Measurements from ENCODE around the gene GDI2. TPM values are rescaled to one million over a fixed set of nuclear protein-coding genes. Genes with fewer than 3 reads are reported as not detected.
A peak's percentile ranks its signal among the peaks of the same experiment; 100 is the strongest.
"Not testable (repeated sequence)": the region's sequence is repeated elsewhere in the genome, so short reads cannot be mapped to it uniquely, and the experiment has no call there.

The GDI2 gene
- total and polyA plus RNA-seq, 3 donors from 2014 or later = 144 to 204 (median 184) TPM

DNA sequence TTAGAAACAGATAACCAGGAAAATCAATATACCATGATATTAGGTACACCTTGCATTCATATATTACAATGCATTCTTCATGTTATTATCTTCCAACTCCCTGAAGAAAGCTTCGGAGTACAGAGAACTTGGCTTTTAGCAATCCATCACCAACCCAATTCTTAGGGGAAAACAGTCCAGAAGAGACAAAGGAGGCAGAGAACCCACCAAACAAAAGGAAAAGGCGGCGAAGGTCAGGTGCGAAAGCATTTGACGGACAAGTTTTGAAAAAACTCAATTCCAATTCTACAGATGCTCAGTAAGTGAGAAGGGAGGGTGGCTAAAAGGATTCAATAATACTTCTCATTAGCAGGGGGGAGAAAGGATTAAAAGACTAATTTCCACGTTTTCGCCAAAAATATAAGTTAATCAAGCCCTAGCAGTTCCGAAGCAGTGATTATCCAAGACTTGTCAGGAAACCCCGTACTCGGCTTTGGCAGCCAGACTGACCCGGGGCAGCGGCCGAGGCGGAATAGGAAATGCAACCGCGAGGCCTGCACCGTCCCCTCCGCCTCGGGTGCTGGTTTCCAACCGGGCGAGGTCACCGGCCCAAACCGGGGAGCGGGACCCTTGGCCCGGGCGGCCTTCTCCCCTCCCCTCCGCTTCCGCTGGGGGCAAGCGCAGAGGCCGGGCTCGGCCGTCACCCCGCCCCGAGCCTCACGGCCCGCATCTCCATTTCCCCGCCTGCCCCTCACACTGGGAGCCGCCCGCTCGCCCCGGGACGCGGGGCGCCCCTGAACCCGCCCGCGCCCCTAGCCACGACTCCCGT lies 747 bp downstream of the GDI2 start:
- H3K9me3 ChIP-seq = no peaks in the 10 kb centered on the region
- H3K27me3 ChIP-seq = no peaks in the 10 kb centered on the region
- H3K4me1 ChIP-seq = peaks cover 30% of the 10 kb centered on the region
- peak overlapping the region; percentile 71 to 100 for H3K4me3 ChIP-seq
- WGBS, 2 donors = 0% methylated on average over 21 to 36 of the region's 49 CpGs
- intact Hi-C loops (cut with DNase I; ENCODE audit: low total_unique reads) = no loop called here
- peak overlapping the region; percentile 87 to 98 for H3K27ac ChIP-seq
- H3K36me3 ChIP-seq (ENCODE audit: low read depth, missing control alignments) = no peaks in the 10 kb centered on the region
- TF ChIP-seq, protein P1, sequence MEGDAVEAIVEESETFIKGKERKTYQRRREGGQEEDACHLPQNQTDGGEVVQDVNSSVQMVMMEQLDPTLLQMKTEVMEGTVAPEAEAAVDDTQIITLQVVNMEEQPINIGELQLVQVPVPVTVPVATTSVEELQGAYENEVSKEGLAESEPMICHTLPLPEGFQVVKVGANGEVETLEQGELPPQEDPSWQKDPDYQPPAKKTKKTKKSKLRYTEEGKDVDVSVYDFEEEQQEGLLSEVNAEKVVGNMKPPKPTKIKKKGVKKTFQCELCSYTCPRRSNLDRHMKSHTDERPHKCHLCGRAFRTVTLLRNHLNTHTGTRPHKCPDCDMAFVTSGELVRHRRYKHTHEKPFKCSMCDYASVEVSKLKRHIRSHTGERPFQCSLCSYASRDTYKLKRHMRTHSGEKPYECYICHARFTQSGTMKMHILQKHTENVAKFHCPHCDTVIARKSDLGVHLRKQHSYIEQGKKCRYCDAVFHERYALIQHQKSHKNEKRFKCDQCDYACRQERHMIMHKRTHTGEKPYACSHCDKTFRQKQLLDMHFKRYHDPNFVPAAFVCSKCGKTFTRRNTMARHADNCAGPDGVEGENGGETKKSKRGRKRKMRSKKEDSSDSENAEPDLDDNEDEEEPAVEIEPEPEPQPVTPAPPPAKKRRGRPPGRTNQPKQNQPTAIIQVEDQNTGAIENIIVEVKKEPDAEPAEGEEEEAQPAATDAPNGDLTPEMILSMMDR (IDR thresholded peaks at IDR 0.05) = no peak
- no peak for TF ChIP-seq POLR2A (IDR thresholded peaks at IDR 0.05)
- DNase-seq = peak; percentile 43

DNA sequence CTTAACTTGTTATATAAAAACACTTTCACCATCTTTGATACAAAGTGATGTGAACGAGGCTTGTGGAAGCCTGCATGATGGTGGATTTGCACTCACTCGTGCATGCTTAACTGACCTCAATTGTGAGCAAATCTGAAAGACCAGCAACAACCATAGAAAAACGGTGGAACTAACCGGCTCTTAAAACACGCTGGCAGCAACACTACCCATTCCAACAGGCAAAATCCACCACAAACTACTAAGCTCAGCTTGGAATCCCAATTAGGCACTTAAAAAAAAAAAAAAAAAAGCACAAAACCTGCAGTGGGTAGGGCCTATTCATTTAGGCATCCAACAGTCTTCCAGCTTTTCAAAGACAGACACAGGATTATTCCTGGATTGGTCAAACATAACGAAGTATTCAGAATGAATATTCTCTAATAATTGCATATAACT lies 1.8 kb downstream of the GDI2 start:
- TF ChIP-seq, protein P1 (IDR thresholded peaks at IDR 0.05) = no peak
- TF ChIP-seq POLR2A (IDR thresholded peaks at IDR 0.05) = no peak
- Histone ChIP-seq H3K27me3 (no peaks in the 10 kb centered on the region), H3K9me3 (no peaks in the 10 kb centered on the region), H3K27ac (peak overlapping the region in 1 of 2 donors; percentile 39), H3K4me3 (no peak overlapping the region), H3K36me3 (ENCODE audit: low read depth, missing control alignments) (no peaks in the 10 kb centered on the region), H3K4me1 (peaks cover 30% of the 10 kb centered on the region)
- DNase-seq = no peak
- WGBS, 2 donors = 2 to 4% methylated on average over 6 of the region's 6 CpGs
- intact Hi-C loops (cut with DNase I; ENCODE audit: low total_unique reads) = no loop called here

DNA sequence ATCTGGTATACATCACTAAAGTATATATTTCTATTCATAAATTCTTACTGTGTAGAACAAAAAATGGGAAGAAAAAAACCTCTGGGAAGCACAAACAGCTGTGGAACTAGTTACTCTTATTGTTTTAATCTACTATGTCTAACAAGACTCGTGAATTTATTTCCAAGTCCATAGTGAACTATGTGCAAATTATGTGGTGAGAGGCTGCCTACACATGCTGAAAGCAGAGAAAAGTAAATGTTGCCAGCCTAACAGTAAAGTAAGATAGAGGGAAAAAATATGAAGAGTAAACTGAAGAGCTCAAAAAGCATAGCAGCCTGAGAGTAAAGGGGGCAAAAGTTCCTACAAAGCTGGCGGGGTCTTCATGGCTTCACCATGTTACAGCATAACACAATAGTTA lies 3.0 kb downstream of the GDI2 start:
- H3K4me1 ChIP-seq = peaks cover 30% of the 10 kb centered on the region

DNA sequence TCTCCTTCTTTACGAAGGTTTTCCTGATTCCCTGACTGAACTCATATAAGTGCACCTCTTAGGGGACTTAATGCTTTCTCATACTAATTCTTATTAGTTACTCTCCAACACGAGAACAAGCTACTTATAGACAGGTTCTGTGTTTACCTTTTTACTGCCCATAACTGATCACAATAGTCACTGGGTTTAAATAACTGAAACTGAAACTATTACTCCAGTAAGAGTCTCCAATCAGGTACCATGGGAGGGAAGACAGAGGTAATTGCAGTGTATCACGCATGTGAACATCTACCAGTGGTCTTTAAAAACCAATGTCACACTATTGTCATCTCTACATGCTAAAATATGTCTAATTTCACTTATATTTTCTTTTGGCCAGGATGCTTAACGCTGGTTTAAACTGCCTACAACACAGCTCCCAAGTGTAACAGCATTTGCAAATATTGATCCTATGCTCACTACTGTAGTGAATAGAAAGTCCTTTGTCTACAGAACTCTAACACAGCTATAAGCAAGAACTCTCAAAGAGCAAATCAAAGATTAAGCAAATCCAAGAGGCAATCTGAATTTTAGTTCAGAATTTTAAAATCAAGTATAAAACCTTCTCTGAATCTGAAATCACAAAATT lies 3.6 kb downstream of the GDI2 start:
- TF ChIP-seq, protein P1 (IDR thresholded peaks at IDR 0.05) = no peak
- TF ChIP-seq POLR2A (IDR thresholded peaks at IDR 0.05) = no peak
- Histone ChIP-seq H3K27me3 (no peaks in the 10 kb centered on the region), H3K4me3 (no peak overlapping the region), H3K4me1 (peaks cover 30% of the 10 kb centered on the region), H3K27ac (no peak overlapping the region), H3K9me3 (no peaks in the 10 kb centered on the region), H3K36me3 (ENCODE audit: low read depth, missing control alignments) (no peaks in the 10 kb centered on the region)
- DNase-seq = no peak
- 55 to 59% methylated on average over 4 of the region's 4 CpGs for WGBS, 2 donors
- intact Hi-C loops (cut with DNase I; ENCODE audit: low total_unique reads) = no loop called here

More for the DNA sequence above, 3.0 kb downstream of the GDI2 start:
- intact Hi-C loops (cut with DNase I; ENCODE audit: low total_unique reads) = no loop called here
- Histone ChIP-seq H3K36me3 (ENCODE audit: low read depth, missing control alignments) (no peaks in the 10 kb centered on the region), H3K27ac (peak overlapping the region in 1 of 2 donors; percentile 39), H3K9me3 (no peaks in the 10 kb centered on the region), H3K4me3 (no peak overlapping the region), H3K27me3 (no peaks in the 10 kb centered on the region)
- DNase-seq = no peak
- no peak for TF ChIP-seq POLR2A (IDR thresholded peaks at IDR 0.05)
- TF ChIP-seq, protein P1 (IDR thresholded peaks at IDR 0.05) = no peak
- 59 to 67% methylated on average over 2 of the region's 2 CpGs for WGBS, 2 donors

- H3K4me3 ChIP-seq; intact Hi-C loops (cut with DNase I; ENCODE audit: low total_unique reads); H3K27ac ChIP-seq; H3K9me3 ChIP-seq; DNase-seq; H3K27me3 ChIP-seq; H3K36me3 ChIP-seq (ENCODE audit: low read depth, missing control alignments): not testable (repeated sequence)
- H3K4me1 ChIP-seq = peaks cover 25% of the 10 kb centered on the region
- WGBS, 2 donors = 76% methylated on average over 7 of the region's 7 CpGs
These were observed 4.3 kb downstream of the GDI2 start for GRCh38 chr10:5808783-5809392.
